Adrenal gland (tissue), 5 donors: ENCODE results near the gene SCAF1.

Experiments used
- CTCF ChIP-seq, 6 experiments: fragments of 450-650 bp in 4 of 6; fragments of 200-600 bp in 2 of 6; sonication (generic) in 1 of 6; IDR thresholded peaks; 1 replicate in 5 of 6; 2 replicates in 1 of 6; pipeline versions ENCODE4 v1.5.1 to v1.8.0; 2016 to 2021; ENCODE audit warnings: antibody characterized with exemption in 6 of 6, mild to moderate bottlenecking in 2 of 6, moderate library complexity in 1 of 6
- POLR2A ChIP-seq, 2 donors: fragments of 450-650 bp; IDR thresholded peaks; one replicate each; pipeline ENCODE4 v1.6.1; 2017; ENCODE audit warnings: antibody characterized with exemption in 2 of 2, mild to moderate bottlenecking in 2 of 2, moderate library complexity in 1 of 2
- donor health status: DM: no; HTN: no; CAD: no.

GRCh38 chr19:49686503-49687088 is 44.6 kb downstream of the SCAF1 start:
- TF ChIP-seq CTCF (IDR thresholded peaks at IDR 0.05) (no peak), POLR2A (IDR thresholded peaks at IDR 0.05) (no peak)
